AG04449 (cell line): ENCODE measurements around the gene IL22.

Experiments
- CTCF ChIA-PET: fragments of 350-600 bp; formaldehyde crosslinking; extraction: SDS; loops from one replicate; lab custom pipeline; 2021; ENCODE audit warnings: antibody characterized with exemption; lab: Yijun Ruan, JAX
- POLR2A ChIA-PET: fragments of 400-600, 350-600 bp; formaldehyde crosslinking; extraction: SDS; loops from one replicate; lab custom pipeline; 2020; ENCODE audit warnings: antibody characterized with exemption, inconsistent platforms; lab: Yijun Ruan, JAX
- DNase-seq: peaks from one replicate; pipeline ENCODE4 v3.0.0-alpha.2; 2010; ENCODE audit warnings: low read depth, low spot score
- H3K4me3 ChIP-seq: 2 replicates; pipeline ENCODE4 v1.5.1; 2011; ENCODE audit warnings: low read depth, mild to moderate bottlenecking, control low read depth, low read length
- TF ChIP-seq, protein P1 (sequence below): IDR thresholded peaks from one replicate; pipeline ENCODE4 v1.5.1; 2011; ENCODE audit warnings: mild to moderate bottlenecking, moderate library complexity, low read length, control low read depth, inconsistent platforms; ENCODE audit not compliant: insufficient read depth; ENCODE audit errors: missing control alignments

Gene IL22

DNA sequence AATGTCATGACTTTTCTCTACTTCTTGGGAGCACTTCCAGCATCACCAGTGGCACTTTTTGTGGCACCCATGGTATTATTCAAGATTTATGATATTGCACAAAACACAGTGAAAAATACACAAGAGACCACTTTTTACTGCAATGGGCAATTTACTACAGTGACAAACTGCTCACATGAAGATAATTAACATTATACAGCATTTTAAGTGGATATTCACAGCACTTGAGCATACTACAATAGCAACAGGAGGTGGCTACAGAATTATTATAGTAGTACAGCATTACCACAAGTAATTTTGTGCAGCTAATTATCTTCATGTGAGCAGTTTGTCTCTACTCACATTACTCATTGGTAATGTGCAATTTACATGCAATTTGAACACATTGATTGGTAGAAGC, 46.1 kb downstream of the IL22 start:
- CTCF ChIA-PET, result interaction anchor here (1.0 kb wide), 1 partner anchor 16 kb away, joined by 3 read pairs; no protein-coding TSS in a partner anchor
- no peak for DNase-seq
- POLR2A ChIA-PET, result no interaction called here
- TF ChIP-seq, protein P1, sequence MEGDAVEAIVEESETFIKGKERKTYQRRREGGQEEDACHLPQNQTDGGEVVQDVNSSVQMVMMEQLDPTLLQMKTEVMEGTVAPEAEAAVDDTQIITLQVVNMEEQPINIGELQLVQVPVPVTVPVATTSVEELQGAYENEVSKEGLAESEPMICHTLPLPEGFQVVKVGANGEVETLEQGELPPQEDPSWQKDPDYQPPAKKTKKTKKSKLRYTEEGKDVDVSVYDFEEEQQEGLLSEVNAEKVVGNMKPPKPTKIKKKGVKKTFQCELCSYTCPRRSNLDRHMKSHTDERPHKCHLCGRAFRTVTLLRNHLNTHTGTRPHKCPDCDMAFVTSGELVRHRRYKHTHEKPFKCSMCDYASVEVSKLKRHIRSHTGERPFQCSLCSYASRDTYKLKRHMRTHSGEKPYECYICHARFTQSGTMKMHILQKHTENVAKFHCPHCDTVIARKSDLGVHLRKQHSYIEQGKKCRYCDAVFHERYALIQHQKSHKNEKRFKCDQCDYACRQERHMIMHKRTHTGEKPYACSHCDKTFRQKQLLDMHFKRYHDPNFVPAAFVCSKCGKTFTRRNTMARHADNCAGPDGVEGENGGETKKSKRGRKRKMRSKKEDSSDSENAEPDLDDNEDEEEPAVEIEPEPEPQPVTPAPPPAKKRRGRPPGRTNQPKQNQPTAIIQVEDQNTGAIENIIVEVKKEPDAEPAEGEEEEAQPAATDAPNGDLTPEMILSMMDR, result no peak
- H3K4me3 ChIP-seq, result no peak overlapping the region

DNA sequence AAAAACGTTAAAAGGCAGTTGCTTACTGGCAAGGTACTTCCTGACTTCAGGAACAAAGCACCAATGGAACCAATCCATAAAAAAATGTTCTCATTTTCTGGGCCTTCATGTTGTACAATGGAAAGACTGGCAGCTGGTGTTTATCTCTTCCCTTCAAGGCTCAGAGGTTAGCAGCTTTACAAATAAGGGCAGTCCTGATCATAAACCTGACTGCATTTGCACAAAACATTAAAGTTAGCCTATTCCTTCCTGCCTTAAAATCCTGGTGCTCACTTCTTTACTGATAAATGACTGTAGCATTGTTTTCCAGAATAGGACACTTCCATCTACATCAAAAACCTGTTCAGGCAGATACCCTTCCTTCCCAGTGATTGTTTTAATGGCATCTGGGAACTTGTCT, 47.0 kb downstream of the IL22 start:
- DNase-seq, result no peak
- ChIA-PET POLR2A (no interaction called here), CTCF (no interaction called here)
- no peak overlapping the region for H3K4me3 ChIP-seq
- TF ChIP-seq, protein P1, result no peak

DNA sequence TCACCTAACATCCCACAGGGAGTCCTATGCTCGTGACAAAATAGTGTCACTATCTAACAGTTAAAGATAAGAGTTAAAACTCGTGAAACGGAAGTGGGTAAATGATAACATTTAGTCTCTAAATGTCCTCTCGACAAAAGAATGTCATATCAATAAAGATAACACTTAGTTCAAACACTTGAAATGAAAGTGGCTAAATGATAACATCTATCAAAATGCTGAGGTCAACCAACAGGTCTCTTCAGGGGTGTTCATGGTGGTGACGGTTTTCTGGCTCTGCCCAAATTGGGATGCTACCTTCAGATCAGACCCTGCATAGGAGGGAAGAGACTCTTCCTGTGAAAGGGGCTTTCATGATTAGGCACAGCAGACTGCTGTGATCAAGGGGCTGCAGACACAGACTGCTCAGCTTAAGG, 49.9 kb downstream of the IL22 start:
- CTCF ChIA-PET, result no interaction called here
- POLR2A ChIA-PET, result no interaction called here
- no peak for DNase-seq
- no peak overlapping the region for H3K4me3 ChIP-seq
- TF ChIP-seq, protein P1, result no peak

DNA sequence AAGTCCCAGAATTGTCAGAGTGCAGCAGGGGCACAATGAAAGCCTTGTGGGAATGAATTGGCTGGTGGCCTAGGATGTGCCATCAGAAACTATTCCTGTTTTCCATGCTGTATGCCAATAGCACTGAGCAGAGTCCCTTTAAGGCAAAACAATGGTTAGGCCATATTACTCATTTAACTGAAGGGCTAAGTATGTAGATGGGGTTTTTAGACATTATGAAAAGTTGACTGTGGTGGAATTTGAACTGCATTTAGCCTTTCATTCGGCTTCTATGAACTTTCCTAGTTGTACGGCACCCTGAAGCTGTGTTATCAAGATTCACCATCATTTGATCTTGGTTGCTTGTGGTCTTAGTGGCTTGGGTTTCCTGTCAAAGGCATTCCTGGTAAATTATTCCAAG, 52.5 kb downstream of the IL22 start:
- ChIA-PET POLR2A (no interaction called here), CTCF (no interaction called here)
- no peak overlapping the region for H3K4me3 ChIP-seq
- no peak for DNase-seq
- TF ChIP-seq, protein P1, result no peak

DNA sequence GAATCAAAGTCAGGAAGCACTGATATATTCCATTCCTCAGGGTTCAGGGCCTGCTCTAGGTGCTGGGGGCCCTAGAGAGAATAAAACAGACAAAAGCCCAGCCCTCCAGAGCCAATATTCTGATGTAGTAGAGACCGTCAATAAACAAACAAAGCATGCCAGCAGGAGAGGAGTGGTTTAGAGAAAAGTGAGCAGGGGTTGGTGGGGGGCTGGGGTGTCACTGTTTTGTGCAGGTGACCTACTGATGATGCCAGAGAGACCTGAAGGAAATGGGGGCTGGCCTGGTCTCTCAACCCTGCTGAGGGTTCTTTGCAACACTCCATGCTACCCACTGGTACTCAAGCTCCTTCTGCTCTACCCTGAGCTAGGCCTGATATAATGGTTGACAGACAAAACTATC, 54.3 kb downstream of the IL22 start:
- no peak for DNase-seq
- CTCF ChIA-PET, result interaction anchor here (0.6 kb wide), 1 partner anchor 119 kb away, joined by 4 read pairs; no protein-coding TSS in a partner anchor
- POLR2A ChIA-PET, result no interaction called here
- TF ChIP-seq, protein P1, result no peak
- H3K4me3 ChIP-seq, result no peak overlapping the region

DNA sequence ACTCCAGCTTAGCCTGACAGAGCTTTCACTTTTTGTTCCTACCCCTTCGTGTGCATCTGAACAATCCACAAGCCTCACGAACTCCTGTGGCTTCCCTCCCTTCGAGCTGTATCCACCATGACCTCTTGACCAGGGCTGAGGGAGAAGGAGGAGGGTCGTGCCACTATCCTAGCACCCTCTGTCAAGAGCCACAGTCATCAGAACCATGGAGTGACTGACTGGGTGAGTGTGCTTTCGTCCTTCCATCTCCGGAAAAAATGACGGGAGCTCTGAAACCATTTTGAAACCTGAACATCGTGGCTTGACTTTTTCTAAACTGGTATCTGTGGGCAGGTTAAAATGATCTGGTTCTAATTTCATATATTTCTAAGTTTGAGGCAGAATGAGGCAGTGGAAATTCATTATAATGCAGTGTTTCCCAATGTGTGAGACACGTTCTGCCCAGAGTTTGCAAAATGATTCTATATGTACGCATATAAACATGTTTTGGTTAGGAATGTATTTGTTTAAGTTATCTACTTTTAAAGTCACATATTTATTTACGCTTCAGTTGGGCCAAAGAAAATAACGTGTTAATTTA, 54.8 kb downstream of the IL22 start:
- POLR2A ChIA-PET, result no interaction called here
- DNase-seq, result no peak
- CTCF ChIA-PET, result interaction anchor here (0.6 kb wide), 1 partner anchor 119 kb away, joined by 4 read pairs; no protein-coding TSS in a partner anchor
- no peak overlapping the region for H3K4me3 ChIP-seq
- TF ChIP-seq, protein P1, result no peak
